ENCODE measurements around the gene HM13. TPM values are rescaled to one million over a fixed set of nuclear protein-coding genes. Genes with fewer than 3 reads are reported as not detected.
A peak's percentile ranks its signal among the peaks of the same experiment; 100 is the strongest.
"Not testable (repeated sequence)": the region's sequence is repeated elsewhere in the genome, so short reads cannot be mapped to it uniquely, and the experiment has no call there.

HM13 gene
- total RNA-seq, 3 donors from 2014 or later, result 95.6 to 137 (median 109) TPM

DNA sequence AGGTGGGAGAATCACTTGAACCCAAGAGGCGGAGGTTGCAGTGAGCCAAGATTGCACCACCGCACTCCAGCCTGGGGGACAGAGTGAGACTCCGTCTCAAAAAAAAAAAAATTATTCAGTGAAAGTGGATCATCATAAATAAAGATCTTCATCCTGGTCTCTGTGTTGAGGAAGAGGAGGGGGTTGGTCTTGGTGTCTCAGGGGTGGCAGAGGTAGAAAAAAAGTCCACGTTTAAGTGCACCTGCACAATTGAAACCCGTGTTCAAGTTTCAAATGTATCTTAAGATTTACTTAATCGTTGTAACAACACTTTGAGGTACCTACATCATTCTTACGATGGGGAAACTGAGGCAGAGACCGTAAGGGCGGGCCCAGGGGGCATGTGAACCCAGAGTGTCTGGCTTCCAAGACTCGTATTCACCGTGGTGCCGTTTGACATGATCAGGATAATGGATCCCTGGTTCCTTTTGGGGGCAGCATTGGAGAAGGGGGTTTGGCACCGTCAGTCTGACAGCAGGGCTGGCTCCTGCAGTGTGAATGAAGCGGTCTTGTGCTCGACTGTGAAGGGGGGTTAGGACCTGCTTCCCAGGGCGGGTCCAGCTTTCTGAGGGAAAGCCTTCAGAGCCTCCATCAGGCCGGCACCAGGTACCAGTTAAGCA is 57.9 kb downstream of the HM13 start:
- TF ChIP-seq, protein P1, sequence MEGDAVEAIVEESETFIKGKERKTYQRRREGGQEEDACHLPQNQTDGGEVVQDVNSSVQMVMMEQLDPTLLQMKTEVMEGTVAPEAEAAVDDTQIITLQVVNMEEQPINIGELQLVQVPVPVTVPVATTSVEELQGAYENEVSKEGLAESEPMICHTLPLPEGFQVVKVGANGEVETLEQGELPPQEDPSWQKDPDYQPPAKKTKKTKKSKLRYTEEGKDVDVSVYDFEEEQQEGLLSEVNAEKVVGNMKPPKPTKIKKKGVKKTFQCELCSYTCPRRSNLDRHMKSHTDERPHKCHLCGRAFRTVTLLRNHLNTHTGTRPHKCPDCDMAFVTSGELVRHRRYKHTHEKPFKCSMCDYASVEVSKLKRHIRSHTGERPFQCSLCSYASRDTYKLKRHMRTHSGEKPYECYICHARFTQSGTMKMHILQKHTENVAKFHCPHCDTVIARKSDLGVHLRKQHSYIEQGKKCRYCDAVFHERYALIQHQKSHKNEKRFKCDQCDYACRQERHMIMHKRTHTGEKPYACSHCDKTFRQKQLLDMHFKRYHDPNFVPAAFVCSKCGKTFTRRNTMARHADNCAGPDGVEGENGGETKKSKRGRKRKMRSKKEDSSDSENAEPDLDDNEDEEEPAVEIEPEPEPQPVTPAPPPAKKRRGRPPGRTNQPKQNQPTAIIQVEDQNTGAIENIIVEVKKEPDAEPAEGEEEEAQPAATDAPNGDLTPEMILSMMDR (IDR thresholded peaks at IDR 0.05), result no peak
- H3K9me3 ChIP-seq, result no peaks in the 10 kb centered on the region
- ATAC-seq (no peak), DNase-seq (no peak)
- peaks cover 13% of the 10 kb centered on the region for H3K4me1 ChIP-seq (ENCODE audit: low read depth)
- no peak overlapping the region for H3K4me3 ChIP-seq
- no peaks in the 10 kb centered on the region for H3K36me3 ChIP-seq (ENCODE audit: low read depth)
- intact Hi-C loops (cut with DNase I, micrococcal nuclease), result no loop called here

DNA sequence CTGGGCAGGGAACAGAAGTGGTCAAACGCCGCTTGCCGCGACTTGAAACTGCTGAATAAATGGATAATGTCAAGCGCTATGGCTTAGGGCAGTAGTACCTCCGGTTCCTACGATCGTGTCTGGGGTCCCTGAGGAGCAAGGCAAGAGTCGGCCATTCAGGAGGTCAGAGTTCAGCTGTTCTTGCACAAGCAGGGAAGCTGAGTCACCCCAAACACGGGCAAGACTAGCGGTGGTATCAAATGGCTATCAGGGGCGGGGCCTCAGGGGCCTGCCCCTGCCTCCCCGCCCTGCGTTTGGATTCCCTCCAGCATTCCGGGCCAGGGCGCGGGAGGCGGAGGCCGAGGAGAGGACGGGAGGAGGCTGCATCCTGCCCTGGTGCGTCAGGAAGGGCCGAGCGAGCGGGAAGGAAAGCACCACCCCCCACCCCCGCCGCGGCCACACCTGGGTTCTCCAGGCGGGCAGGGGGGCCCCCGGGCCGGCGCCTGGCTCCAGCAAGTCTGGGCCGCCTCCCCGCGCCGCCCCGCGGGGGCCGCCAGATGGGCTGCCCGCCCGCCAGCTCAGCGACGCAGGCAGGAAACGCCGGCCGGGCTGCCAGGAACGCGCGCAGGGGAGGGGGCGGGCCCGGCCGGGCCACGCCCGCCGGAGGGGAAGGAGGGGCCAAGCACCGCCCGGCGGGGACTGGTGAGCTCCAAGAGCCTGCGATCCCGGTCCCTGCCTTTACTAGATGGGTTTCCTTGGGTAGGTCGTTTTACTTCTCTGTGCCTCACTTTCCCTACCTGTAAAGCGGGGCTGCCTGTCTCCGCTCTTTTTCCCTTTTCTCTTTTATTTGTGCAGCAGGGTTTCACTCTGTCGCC is 58.7 kb downstream of the HM13 start:
- Histone ChIP-seq H3K36me3 (ENCODE audit: low read depth) (no peaks in the 10 kb centered on the region), H3K9me3 (no peaks in the 10 kb centered on the region), H3K4me1 (ENCODE audit: low read depth) (peaks cover 13% of the 10 kb centered on the region), H3K4me3 (peak overlapping the region; percentile 12)
- TF ChIP-seq, protein P1 (IDR thresholded peaks at IDR 0.05), result no peak
- ATAC-seq (peak; percentile 90), DNase-seq (peak; percentile 95 to 97 (median 96))
- intact Hi-C loops (cut with DNase I, micrococcal nuclease), result no loop called here

DNA sequence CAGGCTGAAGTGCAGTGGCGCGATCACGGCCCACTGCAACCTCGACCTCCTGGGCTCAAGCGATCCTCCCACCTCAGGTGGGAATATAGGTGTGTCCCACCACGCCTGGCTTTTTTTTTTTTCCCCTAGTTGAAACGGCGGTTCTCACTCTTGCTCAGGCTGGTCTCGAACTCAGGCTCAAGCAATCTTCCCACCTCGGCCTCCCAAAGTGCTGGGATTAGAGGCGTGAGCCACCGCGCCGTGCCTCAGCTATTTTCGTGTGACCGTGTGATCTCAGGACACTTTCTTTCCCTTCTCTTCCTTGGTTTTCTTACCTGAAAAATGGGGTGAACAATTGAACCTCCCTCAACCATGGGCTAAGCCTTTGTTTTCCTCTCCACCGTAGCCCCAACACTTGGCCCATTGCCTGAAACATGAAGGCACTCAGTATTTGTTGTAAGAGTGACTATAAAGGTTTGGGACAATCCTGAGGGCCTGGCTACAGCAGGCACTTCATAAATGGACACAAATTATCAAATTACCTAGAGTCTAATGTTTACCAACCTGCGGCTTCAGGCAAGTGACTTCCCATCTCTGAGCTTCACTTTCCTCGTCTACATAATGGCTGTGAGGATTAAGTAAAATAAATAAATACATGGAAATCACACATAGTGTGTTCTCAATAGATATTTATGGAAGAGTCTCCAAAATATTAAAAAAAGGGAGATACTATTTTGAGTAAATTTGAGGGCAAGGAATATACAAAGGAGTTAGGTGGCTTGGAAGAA is 59.5 kb downstream of the HM13 start:
- Histone ChIP-seq H3K4me1 (ENCODE audit: low read depth) (peaks cover 13% of the 10 kb centered on the region), H3K36me3 (ENCODE audit: low read depth) (no peaks in the 10 kb centered on the region), H3K9me3 (no peaks in the 10 kb centered on the region), H3K4me3 (peak overlapping the region; percentile 12)
- TF ChIP-seq, protein P1 (IDR thresholded peaks at IDR 0.05), result no peak
- intact Hi-C loops (cut with DNase I, micrococcal nuclease), result no loop called here
- no peak for ATAC-seq
- peak in 1 of 3 donors; percentile 38 for DNase-seq

DNA sequence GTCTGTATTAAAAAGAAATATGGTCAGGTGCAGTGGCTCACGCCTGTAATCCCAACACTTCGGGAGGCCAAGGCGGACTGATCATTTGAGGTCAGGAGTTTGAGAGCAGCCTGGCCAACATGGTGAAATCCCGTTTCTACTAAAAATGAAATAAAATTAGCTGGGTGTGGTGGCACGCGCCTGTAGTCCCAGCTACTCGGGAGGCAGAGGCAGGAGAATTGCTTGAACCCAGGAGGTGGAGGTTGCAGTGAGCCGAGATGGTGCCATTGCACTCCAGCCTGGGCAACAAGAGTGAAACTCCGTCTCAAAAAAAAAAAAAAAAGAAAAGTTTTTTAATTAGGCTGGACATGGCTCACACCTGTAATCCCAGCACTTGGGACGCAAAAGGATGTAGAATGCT is 60.7 kb downstream of the HM13 start:
- H3K4me1 ChIP-seq (ENCODE audit: low read depth), result peaks cover 10% of the 10 kb centered on the region
- H3K4me3 ChIP-seq; intact Hi-C loops (cut with DNase I, micrococcal nuclease); DNase-seq; ATAC-seq; H3K36me3 ChIP-seq (ENCODE audit: low read depth); H3K9me3 ChIP-seq: not testable (repeated sequence)

DNA sequence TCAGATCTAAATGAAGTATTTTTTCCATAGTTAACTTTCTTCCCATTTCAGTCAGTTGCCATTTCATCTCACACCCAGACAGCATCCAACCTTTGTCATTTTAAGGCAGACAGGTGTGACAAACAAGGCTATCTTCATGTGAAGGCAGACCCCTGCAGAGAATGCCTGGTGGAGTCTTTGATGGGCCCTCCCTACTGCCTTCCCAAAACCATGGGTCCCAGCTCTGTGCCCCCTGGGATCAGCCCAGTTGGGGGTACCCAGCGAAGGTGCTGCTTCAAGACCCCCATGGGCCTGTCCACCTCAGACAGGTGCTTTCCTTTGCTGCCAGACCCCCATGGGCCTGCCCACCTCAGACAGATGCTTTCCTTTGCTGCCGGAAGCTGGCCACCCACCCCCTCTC is 62.5 kb downstream of the HM13 start:
- Histone ChIP-seq H3K4me1 (ENCODE audit: low read depth) (peaks cover 10% of the 10 kb centered on the region), H3K9me3 (no peaks in the 10 kb centered on the region), H3K4me3 (no peak overlapping the region), H3K36me3 (ENCODE audit: low read depth) (no peaks in the 10 kb centered on the region)
- TF ChIP-seq, protein P1 (IDR thresholded peaks at IDR 0.05), result no peak
- intact Hi-C loops (cut with DNase I, micrococcal nuclease), result no loop called here
- ATAC-seq (no peak), DNase-seq (no peak)
